Ascending aorta (tissue), 2 donors: ENCODE results near the gene HRC. TPM values are rescaled to one million over a fixed set of nuclear protein-coding genes. Genes with fewer than 3 reads are reported as not detected.
"Not testable (repeated sequence)": the region's sequence is repeated elsewhere in the genome, so short reads cannot be mapped to it uniquely, and the experiment has no call there.

Source experiments
- DNase-seq, 2 donors: peaks; one replicate each; pipeline ENCODE4 v3.0.0-alpha.2; 2019; ENCODE audit warnings: low spot score in 2 of 2
- H3K27ac ChIP-seq, 2 donors: fragments of 200-600 bp; sonication (generic); one replicate each; pipeline ENCODE4 v1.5.1; 2016 to 2017; ENCODE audit warnings: mild to moderate bottlenecking in 1 of 2
- H3K27me3 ChIP-seq: fragments of 200-600 bp; sonication (generic); one replicate; pipeline ENCODE4 v1.5.1; 2017
- H3K36me3 ChIP-seq, 2 donors: fragments of 200-600 bp; sonication (generic); one replicate each; pipeline ENCODE4 v1.5.1; 2016
- H3K4me1 ChIP-seq, 2 donors: fragments of 200-600 bp; sonication (generic); one replicate each; pipeline ENCODE4 v1.5.1; 2016 to 2017; ENCODE audit warnings: mild to moderate bottlenecking in 1 of 2
- H3K4me3 ChIP-seq, 2 donors: fragments of 200-600 bp; sonication (generic); one replicate each; pipeline ENCODE4 v1.5.1; 2016 to 2017; ENCODE audit warnings: mild to moderate bottlenecking in 1 of 2
- H3K9me3 ChIP-seq, 2 donors: fragments of 200-600 bp; sonication (generic); one replicate each; pipeline ENCODE4 v1.5.1; 2016
- CTCF ChIP-seq, 3 experiments: fragments of 200-600 bp in 2 of 3; fragments of 450-650 bp in 1 of 3; sonication (generic) in 2 of 3; IDR thresholded peaks; one replicate each; pipeline ENCODE4 v1.5.1; 2016 to 2019; ENCODE audit warnings: antibody characterized with exemption in 3 of 3, mild to moderate bottlenecking in 1 of 3, moderate library complexity in 1 of 3
- intact Hi-C: fragments of 100-400 bp; cut with DNase I; formaldehyde crosslinking; loops from one replicate; pipeline ENCODE4 v1.15.1; 2023
- total RNA-seq: library from RNA; depleted of rRNA; stranded (reverse); fragments of >200 nt; gene quantifications from one replicate; pipeline ENCODE4 v1.1.0, GENCODE V29; 2016

The HRC gene
- total RNA-seq, 1 donor from 2014 or later = not detected

GRCh38 chr19:49182848-49183375, 27.7 kb upstream of the HRC start:
- Histone ChIP-seq H3K36me3 (peaks cover 31 to 55% of the 10 kb centered on the region in 2 donors), H3K9me3 (no peaks in the 10 kb centered on the region), H3K27me3 (no peaks in the 10 kb centered on the region), H3K4me3 (no peak overlapping the region), H3K27ac (no peak overlapping the region), H3K4me1 (no peaks in the 10 kb centered on the region)
- DNase-seq = no peak
- TF ChIP-seq CTCF (IDR thresholded peaks at IDR 0.05) = no peak
- intact Hi-C loops = no loop called here

GRCh38 chr19:49182010-49182847, 27.0 kb upstream of the HRC start:
- H3K9me3 ChIP-seq, H3K27ac ChIP-seq, intact Hi-C loops, H3K4me3 ChIP-seq, H3K27me3 ChIP-seq, DNase-seq, H3K4me1 ChIP-seq: not testable (repeated sequence)
- peaks cover 26 to 50% of the 10 kb centered on the region in 2 donors for H3K36me3 ChIP-seq

- Histone ChIP-seq H3K9me3 (no peaks in the 10 kb centered on the region), H3K4me3 (no peak overlapping the region), H3K4me1 (no peaks in the 10 kb centered on the region), H3K27ac (no peak overlapping the region), H3K36me3 (peaks cover 24 to 37% of the 10 kb centered on the region in 2 donors), H3K27me3 (no peaks in the 10 kb centered on the region)
- no peak for TF ChIP-seq CTCF (IDR thresholded peaks at IDR 0.05)
- intact Hi-C loops = no loop called here
- DNase-seq = no peak
These were observed 25.5 kb upstream of the HRC start for GRCh38 chr19:49180659-49181058.

GRCh38 chr19:49173198-49173597, 18.0 kb upstream of the HRC start:
- no peaks in the 10 kb centered on the region for H3K4me1 ChIP-seq
- H3K27ac ChIP-seq = no peak overlapping the region
- no peaks in the 10 kb centered on the region for H3K9me3 ChIP-seq
- H3K36me3 ChIP-seq = peaks cover 54 to 59% of the 10 kb centered on the region in 2 donors
- DNase-seq = no peak
- intact Hi-C loops = no loop called here
- no peaks in the 10 kb centered on the region for H3K27me3 ChIP-seq
- TF ChIP-seq CTCF (IDR thresholded peaks at IDR 0.05) = no peak
- no peak overlapping the region for H3K4me3 ChIP-seq

GRCh38 chr19:49168421-49168820, 13.2 kb upstream of the HRC start:
- Histone ChIP-seq H3K9me3 (no peaks in the 10 kb centered on the region), H3K27me3 (no peaks in the 10 kb centered on the region), H3K4me1 (peaks cover 7 to 19% of the 10 kb centered on the region in 2 donors), H3K36me3 (peaks cover 45 to 57% of the 10 kb centered on the region in 2 donors), H3K27ac (no peak overlapping the region), H3K4me3 (no peak overlapping the region)
- intact Hi-C loops = no loop called here
- no peak for TF ChIP-seq CTCF (IDR thresholded peaks at IDR 0.05)
- DNase-seq = no peak

- Histone ChIP-seq H3K27ac (no peak overlapping the region), H3K9me3 (no peaks in the 10 kb centered on the region), H3K27me3 (no peaks in the 10 kb centered on the region), H3K4me3 (no peak overlapping the region), H3K36me3 (peaks cover 42 to 52% of the 10 kb centered on the region in 2 donors), H3K4me1 (peaks cover 7 to 19% of the 10 kb centered on the region in 2 donors)
- no peak for DNase-seq
- intact Hi-C loops = no loop called here
- TF ChIP-seq CTCF (IDR thresholded peaks at IDR 0.05) = no peak
These were observed 12.7 kb upstream of the HRC start for GRCh38 chr19:49167857-49168409.
